ENCODE measurements around the gene PCNT.

GRCh38 chr21:46461909-46462308 is 138.0 kb downstream of the PCNT start:
- no peak for TF ChIP-seq CTCF (IDR thresholded peaks at IDR 0.05; ENCODE audit: control extremely low read depth in 1 of 3, insufficient read depth in 1 of 3, low read depth in 1 of 3, low read length in 3 of 3)
- no peak for TF ChIP-seq POLR2A (IDR thresholded peaks at IDR 0.05; ENCODE audit: control extremely low read depth in 1 of 2, low read depth in 2 of 2, low read length in 2 of 2)
- no peak for TF ChIP-seq ATF2 (IDR thresholded peaks at IDR 0.05; ENCODE audit: low read length)
- no peak for TF ChIP-seq BRCA1 (IDR thresholded peaks at IDR 0.05; ENCODE audit: low read depth, low read length)
- TF ChIP-seq, protein P1, sequence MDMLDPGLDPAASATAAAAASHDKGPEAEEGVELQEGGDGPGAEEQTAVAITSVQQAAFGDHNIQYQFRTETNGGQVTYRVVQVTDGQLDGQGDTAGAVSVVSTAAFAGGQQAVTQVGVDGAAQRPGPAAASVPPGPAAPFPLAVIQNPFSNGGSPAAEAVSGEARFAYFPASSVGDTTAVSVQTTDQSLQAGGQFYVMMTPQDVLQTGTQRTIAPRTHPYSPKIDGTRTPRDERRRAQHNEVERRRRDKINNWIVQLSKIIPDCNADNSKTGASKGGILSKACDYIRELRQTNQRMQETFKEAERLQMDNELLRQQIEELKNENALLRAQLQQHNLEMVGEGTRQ (IDR thresholded peaks at IDR 0.05; ENCODE audit: low read length), result no peak
- no peak for TF ChIP-seq RXRA (IDR thresholded peaks at IDR 0.05; ENCODE audit: insufficient read depth, low read depth, low read length)
- TF ChIP-seq POLR2AphosphoS5 (IDR thresholded peaks at IDR 0.05; ENCODE audit: low read depth, low read length), result no peak
